HepG2 (cell line): ENCODE data around the gene NT5DC1. TPM values are rescaled to one million over a fixed set of nuclear protein-coding genes. Genes with fewer than 3 reads are reported as not detected.

ENCODE experiments used
- ARHGAP35 ChIP-seq: sonication (generic); formaldehyde crosslinking; IDR thresholded peaks from 2 replicates; pipeline ENCODE4 v1.9.0; 2022; ENCODE audit warnings: mild to moderate bottlenecking, inconsistent platforms, moderate library complexity, missing genetic modification reagents, borderline replicate concordance
- CREM ChIP-seq, 2 experiments: sonication (generic) in 1 of 2; formaldehyde crosslinking in 1 of 2; IDR thresholded peaks; 2 replicates each; pipeline versions ENCODE4 v1.4.0 to v1.6.1; 2016 to 2020; ENCODE audit warnings: antibody characterized with exemption in 1 of 2, mild to moderate bottlenecking in 1 of 2, missing genetic modification reagents in 1 of 2
- ETV5 ChIP-seq: IDR thresholded peaks from 2 replicates; pipeline ENCODE4 v1.6.1; 2018; ENCODE audit warnings: missing biosample characterization, missing genetic modification reagents, inconsistent platforms, borderline replicate concordance
- FLYWCH1 ChIP-seq: sonication (generic); formaldehyde crosslinking; IDR thresholded peaks from 2 replicates; pipeline ENCODE4 v1.8.1; 2023; ENCODE audit warnings: mild to moderate bottlenecking, missing genetic modification reagents
- FOSL1 ChIP-seq: sonication (generic); formaldehyde crosslinking; IDR thresholded peaks from 2 replicates; pipeline ENCODE4 v1.9.0; 2021; ENCODE audit warnings: missing genetic modification reagents, borderline replicate concordance
- KAT8 ChIP-seq: IDR thresholded peaks from 2 replicates; pipeline ENCODE4 v1.6.1; 2016; ENCODE audit warnings: missing genetic modification reagents, missing compliant biosample characterization
- KLF9 ChIP-seq: IDR thresholded peaks from 2 replicates; pipeline ENCODE4 v1.6.1; 2016; ENCODE audit warnings: low read depth
- NCOR1 ChIP-seq: fragments of 200-600 bp; sonication (generic); IDR thresholded peaks from 2 replicates; pipeline ENCODE4 v1.7.0; 2017; ENCODE audit warnings: antibody characterized with exemption, low read length, borderline replicate concordance
- NFIB ChIP-seq: sonication (generic); formaldehyde crosslinking; IDR thresholded peaks from 2 replicates; pipeline ENCODE4 v1.9.0; 2021; ENCODE audit warnings: missing genetic modification reagents, mild to moderate bottlenecking, borderline replicate concordance
- RFX3 ChIP-seq: IDR thresholded peaks from 2 replicates; pipeline ENCODE4 v1.6.1; 2016; ENCODE audit warnings: missing biosample characterization, missing genetic modification reagents
- ZBTB20 ChIP-seq: sonication (generic); formaldehyde crosslinking; IDR thresholded peaks from 2 replicates; pipeline ENCODE4 v1.8.1; 2023; ENCODE audit warnings: missing genetic modification reagents, low read depth, mild to moderate bottlenecking, borderline replicate concordance
- ZKSCAN8 ChIP-seq: IDR thresholded peaks from 2 replicates; pipeline ENCODE4 v1.6.1; 2016; ENCODE audit warnings: borderline replicate concordance, missing genetic modification reagents, missing compliant biosample characterization
- ZNF17 ChIP-seq: sonication (generic); formaldehyde crosslinking; IDR thresholded peaks from 2 replicates; pipeline ENCODE4 v1.5.0; 2020; ENCODE audit warnings: mild to moderate bottlenecking, missing genetic modification reagents
- ZNF256 ChIP-seq: sonication (generic); formaldehyde crosslinking; conservative IDR thresholded peaks from 2 replicates; pipeline ENCODE4 v1.4.0; 2020; ENCODE audit warnings: missing genetic modification reagents
- ZNF432 ChIP-seq: sonication (generic); formaldehyde crosslinking; IDR thresholded peaks from 2 replicates; pipeline ENCODE4 v1.5.0; 2020; ENCODE audit warnings: missing genetic modification reagents, mild to moderate bottlenecking, borderline replicate concordance
- ZNF510 ChIP-seq: sonication (generic); formaldehyde crosslinking; IDR thresholded peaks from 2 replicates; pipeline ENCODE4 v1.4.0; 2020; ENCODE audit warnings: low read depth, mild to moderate bottlenecking, missing genetic modification reagents
- ZNF556 ChIP-seq: sonication (generic); formaldehyde crosslinking; IDR thresholded peaks from 2 replicates; pipeline ENCODE4 v1.4.0; 2020; ENCODE audit warnings: mild to moderate bottlenecking, missing genetic modification reagents, borderline replicate concordance
- ZNF589 ChIP-seq: sonication (generic); formaldehyde crosslinking; conservative IDR thresholded peaks from 2 replicates; pipeline ENCODE4 v1.8.0; 2022; ENCODE audit warnings: mild to moderate bottlenecking, moderate library complexity, missing genetic modification reagents
- ZNF652 ChIP-seq: IDR thresholded peaks from 2 replicates; pipeline ENCODE4 v1.6.1; 2016; ENCODE audit warnings: low read depth, borderline replicate concordance
- ZNF703 ChIP-seq: sonication (generic); formaldehyde crosslinking; IDR thresholded peaks from 2 replicates; pipeline ENCODE4 v1.5.1; 2020; ENCODE audit warnings: missing genetic modification reagents, mild to moderate bottlenecking, moderate library complexity, borderline replicate concordance
- polyA plus RNA-seq, 8 experiments: library from polyadenylated mRNA; depleted of rRNA in 3 of 8; stranded (reverse) in 7 of 8; unstranded in 1 of 8; fragments of >200 nt; fragmentation: Illumina TruSeq in 4 of 8; extraction: Trizol in 4 of 8; gene quantifications; 2 replicates each; pipeline versions ENCODE4 v1.2.1 to v1.2.3, GENCODE V29; 2011 to 2016; ENCODE audit warnings: low read depth in 4 of 8, missing spikeins in 1 of 8, mixed read lengths in 1 of 8; ENCODE audit not compliant: insufficient read depth in 1 of 8
- total RNA-seq, 5 experiments: library from RNA; depleted of rRNA; stranded (reverse); fragments of >200 nt; fragmentation: Illumina TruSeq; extraction: Trizol; gene quantifications; 2 replicates each; pipeline ENCODE4 v1.2.3, GENCODE V29; 2016; ENCODE audit warnings: low read depth in 1 of 5
- TF ChIP-seq, protein P1 (sequence below): sonication (generic); formaldehyde crosslinking; IDR thresholded peaks from 2 replicates; pipeline ENCODE4 v1.4.0; 2020; ENCODE audit warnings: mild to moderate bottlenecking, missing genetic modification reagents
- TF ChIP-seq, protein P2 (sequence below): sonication (generic); formaldehyde crosslinking; IDR thresholded peaks from 2 replicates; pipeline ENCODE4 v1.4.0; 2020; ENCODE audit warnings: missing genetic modification reagents; ENCODE audit errors: not compliant biosample characterization
- TF ChIP-seq, protein P3 (sequence below): sonication (generic); formaldehyde crosslinking; IDR thresholded peaks from 2 replicates; pipeline ENCODE4 v1.5.0; 2020; ENCODE audit warnings: mild to moderate bottlenecking, missing genetic modification reagents, borderline replicate concordance

Gene NT5DC1
- total and polyA plus RNA-seq, 2 of the 13 experiments (the other 11 are each of a cell fraction or from before 2014, with no cell fraction given), result 27.0 to 56.1 TPM

DNA sequence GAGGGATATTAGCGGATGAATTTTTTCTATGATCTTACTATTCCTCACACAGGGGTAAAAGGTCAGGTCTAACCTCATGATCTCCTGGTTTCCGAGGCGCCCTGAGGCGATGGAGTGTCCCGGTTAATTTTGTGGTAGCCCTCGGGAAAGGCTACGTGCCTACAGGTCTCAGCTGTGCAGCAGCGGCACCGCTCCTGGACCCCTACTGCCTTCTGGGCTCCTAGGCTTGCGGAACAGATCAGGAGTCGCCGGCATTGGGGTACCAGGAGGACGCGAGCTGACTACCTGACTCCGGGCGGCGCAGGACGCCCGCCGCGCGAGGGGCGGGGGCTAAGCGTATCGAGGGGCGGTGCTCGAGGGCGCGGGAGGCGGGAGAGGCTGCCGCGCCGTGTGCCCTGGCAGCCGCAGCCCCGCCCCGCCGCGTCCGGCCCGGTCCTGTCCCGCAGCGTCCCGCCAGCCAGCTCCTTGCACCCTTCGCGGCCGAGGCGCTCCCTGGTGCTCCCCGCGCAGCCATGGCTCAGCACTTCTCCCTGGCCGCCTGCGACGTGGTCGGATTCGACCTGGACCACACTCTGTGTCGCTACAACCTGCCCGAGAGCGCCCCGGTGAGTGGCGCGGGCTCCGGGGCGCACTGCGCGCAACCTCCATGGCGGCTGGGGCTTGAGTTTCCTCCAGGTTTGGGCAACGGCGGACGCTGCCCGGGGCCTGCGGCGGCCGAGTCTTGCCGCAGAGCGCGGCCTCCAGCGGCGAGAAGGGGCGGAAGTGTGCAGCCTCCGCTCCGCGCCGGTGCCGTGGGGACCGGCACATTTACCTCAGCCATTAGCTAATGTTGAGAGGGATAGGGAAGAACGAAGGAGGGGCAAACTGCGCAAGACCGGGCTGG is at the start of gene NT5DC1 (continued):
- TF ChIP-seq NCOR1 (no peak; the same call in 1 of the 2 replicates), CREM (IDR thresholded peaks at IDR 0.05) (no peak), CREM (CRISPR knock-in tag; IDR thresholded peaks at IDR 0.05) (no peak), RFX3 (no peak), ZBTB20 (CRISPR knock-in tag) (peak; percentile 58; the same call in 1 of the 2 replicates), ZNF510 (no peak; the same call in 1 of the 2 replicates), ZNF589 (CRISPR knock-in tag) (no peak), FLYWCH1 (CRISPR knock-in tag) (no peak), ZNF17 (no peak), ETV5 (peak; percentile 86), ARHGAP35 (CRISPR knock-in tag) (peak; percentile 84; the same call in 1 of the 2 replicates), KAT8 (CRISPR knock-in tag) (peak; percentile 82; the same call in 1 of the 2 replicates), ZNF556 (peak; percentile 97; the same call in 1 of the 2 replicates), ZKSCAN8 (CRISPR knock-in tag) (no peak; the same call in 1 of the 2 replicates), FOSL1 (CRISPR knock-in tag) (no peak; the same call in 1 of the 2 replicates), NFIB (CRISPR knock-in tag) (no peak), ZNF703 (CRISPR knock-in tag) (no peak), KLF9 (CRISPR knock-in tag) (no peak), ZNF256 (CRISPR knock-in tag) (0 out of 2 replicates have a peak, but pooled peaks have one; percentile 64), ZNF432 (CRISPR knock-in tag) (no peak), ZNF652 (CRISPR knock-in tag) (no peak)
- TF ChIP-seq, protein P1, sequence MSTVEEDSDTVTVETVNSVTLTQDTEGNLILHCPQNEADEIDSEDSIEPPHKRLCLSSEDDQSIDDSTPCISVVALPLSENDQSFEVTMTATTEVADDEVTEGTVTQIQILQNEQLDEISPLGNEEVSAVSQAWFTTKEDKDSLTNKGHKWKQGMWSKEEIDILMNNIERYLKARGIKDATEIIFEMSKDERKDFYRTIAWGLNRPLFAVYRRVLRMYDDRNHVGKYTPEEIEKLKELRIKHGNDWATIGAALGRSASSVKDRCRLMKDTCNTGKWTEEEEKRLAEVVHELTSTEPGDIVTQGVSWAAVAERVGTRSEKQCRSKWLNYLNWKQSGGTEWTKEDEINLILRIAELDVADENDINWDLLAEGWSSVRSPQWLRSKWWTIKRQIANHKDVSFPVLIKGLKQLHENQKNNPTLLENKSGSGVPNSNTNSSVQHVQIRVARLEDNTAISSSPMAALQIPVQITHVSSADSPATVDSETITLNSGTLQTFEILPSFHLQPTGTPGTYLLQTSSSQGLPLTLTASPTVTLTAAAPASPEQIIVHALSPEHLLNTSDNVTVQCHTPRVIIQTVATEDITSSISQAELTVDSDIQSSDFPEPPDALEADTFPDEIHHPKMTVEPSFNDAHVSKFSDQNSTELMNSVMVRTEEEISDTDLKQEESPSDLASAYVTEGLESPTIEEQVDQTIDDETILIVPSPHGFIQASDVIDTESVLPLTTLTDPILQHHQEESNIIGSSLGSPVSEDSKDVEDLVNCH, result no peak
- TF ChIP-seq, protein P2, sequence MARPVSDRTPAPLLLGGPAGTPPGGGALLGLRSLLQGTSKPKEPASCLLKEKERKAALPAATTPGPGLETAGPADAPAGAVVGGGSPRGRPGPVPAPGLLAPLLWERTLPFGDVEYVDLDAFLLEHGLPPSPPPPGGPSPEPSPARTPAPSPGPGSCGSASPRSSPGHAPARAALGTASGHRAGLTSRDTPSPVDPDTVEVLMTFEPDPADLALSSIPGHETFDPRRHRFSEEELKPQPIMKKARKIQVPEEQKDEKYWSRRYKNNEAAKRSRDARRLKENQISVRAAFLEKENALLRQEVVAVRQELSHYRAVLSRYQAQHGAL (CRISPR knock-in tag), result peak; percentile 89
- TF ChIP-seq, protein P3, sequence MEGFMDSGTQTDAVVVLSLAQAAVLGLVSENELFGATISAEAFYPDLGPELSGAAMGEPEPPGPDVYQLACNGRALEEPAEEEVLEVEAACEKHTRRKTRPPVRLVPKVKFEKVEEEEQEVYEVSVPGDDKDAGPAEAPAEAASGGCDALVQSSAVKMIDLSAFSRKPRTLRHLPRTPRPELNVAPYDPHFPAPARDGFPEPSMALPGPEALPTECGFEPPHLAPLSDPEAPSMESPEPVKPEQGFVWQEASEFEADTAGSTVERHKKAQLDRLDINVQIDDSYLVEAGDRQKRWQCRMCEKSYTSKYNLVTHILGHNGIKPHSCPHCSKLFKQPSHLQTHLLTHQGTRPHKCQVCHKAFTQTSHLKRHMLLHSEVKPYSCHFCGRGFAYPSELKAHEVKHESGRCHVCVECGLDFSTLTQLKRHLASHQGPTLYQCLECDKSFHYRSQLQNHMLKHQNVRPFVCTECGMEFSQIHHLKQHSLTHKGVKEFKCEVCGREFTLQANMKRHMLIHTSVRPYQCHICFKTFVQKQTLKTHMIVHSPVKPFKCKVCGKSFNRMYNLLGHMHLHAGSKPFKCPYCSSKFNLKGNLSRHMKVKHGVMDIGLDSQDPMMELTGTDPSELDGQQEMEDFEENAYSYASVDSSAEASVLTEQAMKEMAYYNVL, result peak; percentile 90
